Prostate gland (tissue), 2 donors: ENCODE measurements around the gene CDKN2AIPNL. TPM values are rescaled to one million over a fixed set of nuclear protein-coding genes. Genes with fewer than 3 reads are reported as not detected.

Experiments used
- DNase-seq: peaks from one replicate; pipeline ENCODE4 v3.0.0-alpha.2; 2019; ENCODE audit warnings: low spot score
- H3K27ac ChIP-seq, 2 donors: fragments of 200-600 bp; sonication (generic); 2 replicates each; pipeline ENCODE4 v1.5.1; 2017 to 2019
- H3K27me3 ChIP-seq: fragments of 200-600 bp; sonication (generic); replicated peaks from 2 replicates; pipeline ENCODE4 v1.5.1; 2019; ENCODE audit not compliant: insufficient read depth
- H3K36me3 ChIP-seq, 2 donors: fragments of 200-600 bp; sonication (generic); 1 replicate in 1 of 2; 2 replicates in 1 of 2; pipeline versions ENCODE4 v1.5.1 to v1.8.1; 2017 to 2019
- H3K4me1 ChIP-seq: fragments of 200-600 bp; sonication (generic); replicated peaks from 2 replicates; pipeline ENCODE4 v1.5.1; 2019
- H3K4me3 ChIP-seq, 2 donors: fragments of 200-600 bp; sonication (generic); 2 replicates each; pipeline ENCODE4 v1.5.1; 2017 to 2019
- H3K9me3 ChIP-seq: fragments of 200-600 bp; sonication (generic); 2 replicates; pipeline ENCODE4 v1.5.1; 2017
- POLR2A ChIP-seq: fragments of 450-650 bp; IDR thresholded peaks from one replicate; pipeline ENCODE4 v1.6.1; 2016; ENCODE audit warnings: antibody characterized with exemption, mild to moderate bottlenecking
- POLR2AphosphoS5 ChIP-seq: sonication (generic); formaldehyde crosslinking; IDR thresholded peaks from one replicate; pipeline ENCODE4 v1.6.1; 2017; ENCODE audit warnings: antibody characterized with exemption
- WGBS: methylation state at CpG from one replicate; pipeline ENCODE4 v1.1.5; 2018; 5-methylcytosine and 5-hydroxymethylcytosine counted together
- intact Hi-C: fragments of 100-400 bp; cut with DNase I; formaldehyde crosslinking; loops from one replicate; pipeline ENCODE4 v1.14.2; 2022
- total RNA-seq, 2 donors: library from RNA; depleted of rRNA; stranded (reverse); fragments of >200 nt; gene quantifications; one replicate each; pipeline ENCODE4 v1.1.0, GENCODE V29; 2016
- TF ChIP-seq, protein P1 (sequence below), 4 experiments: fragments of 200-600 bp in 2 of 4; fragments of 450-650 bp in 2 of 4; sonication (generic) in 2 of 4; IDR thresholded peaks; 1 replicate in 3 of 4; 2 replicates in 1 of 4; pipeline ENCODE4 v1.5.1; 2016 to 2019; ENCODE audit warnings: antibody characterized with exemption in 4 of 4, mild to moderate bottlenecking in 2 of 4, moderate library complexity in 2 of 4

CDKN2AIPNL gene
- total RNA-seq, 2 donors from 2014 or later, result 16.8 to 41.3 TPM

DNA sequence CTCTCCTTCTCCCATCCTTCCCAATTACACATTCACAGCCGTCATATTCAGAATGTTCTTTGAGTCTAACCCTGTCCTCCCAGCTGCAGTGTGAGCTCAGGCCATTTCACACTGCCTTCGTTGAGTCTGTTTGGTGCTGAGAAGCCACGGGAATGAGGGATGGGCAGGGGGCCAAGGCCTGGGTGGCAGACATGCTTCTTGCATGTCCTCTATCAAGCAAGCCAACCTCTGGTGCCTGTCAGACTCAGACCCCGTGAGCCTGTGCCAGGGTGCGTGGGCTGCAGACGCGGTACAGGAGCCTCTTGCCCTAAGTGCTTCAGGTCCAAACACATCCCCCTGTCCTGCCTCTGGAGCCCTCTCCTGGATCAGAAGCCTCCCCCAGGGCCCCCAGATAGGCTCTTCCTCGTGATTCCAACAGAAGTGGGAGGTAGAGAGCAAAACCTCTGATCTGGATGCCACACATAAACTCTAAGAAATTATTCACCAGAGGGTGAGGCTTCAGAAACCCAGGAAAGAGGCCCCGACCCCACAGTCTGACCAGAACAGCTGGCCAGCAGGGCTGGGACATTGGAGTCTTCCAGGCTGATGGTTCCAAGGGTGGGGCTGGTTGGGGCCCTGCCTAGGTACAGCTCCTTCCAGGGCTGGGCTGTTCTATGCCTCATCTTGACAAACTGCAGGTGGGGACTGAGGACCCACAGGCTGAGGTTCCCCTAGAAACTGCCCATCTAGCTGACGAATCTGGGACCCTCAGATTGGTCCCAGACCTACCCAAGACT lies 46.7 kb upstream of the CDKN2AIPNL start:
- peak; percentile 13 for DNase-seq
- TF ChIP-seq POLR2AphosphoS5, result no peak
- TF ChIP-seq, protein P1, sequence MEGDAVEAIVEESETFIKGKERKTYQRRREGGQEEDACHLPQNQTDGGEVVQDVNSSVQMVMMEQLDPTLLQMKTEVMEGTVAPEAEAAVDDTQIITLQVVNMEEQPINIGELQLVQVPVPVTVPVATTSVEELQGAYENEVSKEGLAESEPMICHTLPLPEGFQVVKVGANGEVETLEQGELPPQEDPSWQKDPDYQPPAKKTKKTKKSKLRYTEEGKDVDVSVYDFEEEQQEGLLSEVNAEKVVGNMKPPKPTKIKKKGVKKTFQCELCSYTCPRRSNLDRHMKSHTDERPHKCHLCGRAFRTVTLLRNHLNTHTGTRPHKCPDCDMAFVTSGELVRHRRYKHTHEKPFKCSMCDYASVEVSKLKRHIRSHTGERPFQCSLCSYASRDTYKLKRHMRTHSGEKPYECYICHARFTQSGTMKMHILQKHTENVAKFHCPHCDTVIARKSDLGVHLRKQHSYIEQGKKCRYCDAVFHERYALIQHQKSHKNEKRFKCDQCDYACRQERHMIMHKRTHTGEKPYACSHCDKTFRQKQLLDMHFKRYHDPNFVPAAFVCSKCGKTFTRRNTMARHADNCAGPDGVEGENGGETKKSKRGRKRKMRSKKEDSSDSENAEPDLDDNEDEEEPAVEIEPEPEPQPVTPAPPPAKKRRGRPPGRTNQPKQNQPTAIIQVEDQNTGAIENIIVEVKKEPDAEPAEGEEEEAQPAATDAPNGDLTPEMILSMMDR (IDR thresholded peaks at IDR 0.05), result no peak
- TF ChIP-seq POLR2A, result no peak

DNA sequence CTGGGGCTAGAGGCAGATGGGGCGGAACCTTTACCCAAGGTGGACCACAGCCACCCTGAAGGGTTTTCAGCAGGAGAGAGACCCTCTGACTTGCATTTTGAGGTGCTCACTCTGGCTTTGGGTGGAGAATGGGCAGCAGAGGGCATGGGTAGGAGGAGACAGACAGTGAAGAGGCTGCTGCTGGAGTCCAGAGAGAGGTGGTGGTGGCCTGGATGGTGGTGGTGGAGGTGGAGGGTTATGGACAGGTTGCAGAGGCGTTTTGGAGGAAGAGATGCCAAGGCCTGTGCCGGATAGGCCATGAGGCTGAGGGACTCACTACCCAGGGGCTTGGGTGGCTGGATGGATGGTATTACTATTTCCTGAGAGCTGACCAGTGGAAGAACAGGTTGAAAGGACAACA lies 46.1 kb upstream of the CDKN2AIPNL start:
- Histone ChIP-seq H3K27me3 (no peaks in the 10 kb centered on the region), H3K9me3 (no peaks in the 10 kb centered on the region), H3K4me1 (no peaks in the 10 kb centered on the region), H3K36me3 (no peaks in the 10 kb centered on the region), H3K27ac (no peak overlapping the region), H3K4me3 (no peak overlapping the region)
- TF ChIP-seq, protein P1 (IDR thresholded peaks at IDR 0.05), result no peak
- TF ChIP-seq POLR2A (no peak), POLR2AphosphoS5 (no peak)
- WGBS, result 94% methylated on average over 3 of the region's 3 CpGs
- intact Hi-C loops, result no loop called here
- DNase-seq, result no peak

More for the DNA sequence above, 46.7 kb upstream of the CDKN2AIPNL start:
- H3K27ac ChIP-seq, result no peak overlapping the region
- H3K9me3 ChIP-seq, result no peaks in the 10 kb centered on the region
- no peaks in the 10 kb centered on the region for H3K4me1 ChIP-seq
- no peaks in the 10 kb centered on the region for H3K27me3 ChIP-seq
- no peaks in the 10 kb centered on the region for H3K36me3 ChIP-seq
- intact Hi-C loops, result no loop called here
- no peak overlapping the region for H3K4me3 ChIP-seq
- 48% methylated on average over 10 of the region's 10 CpGs for WGBS

DNA sequence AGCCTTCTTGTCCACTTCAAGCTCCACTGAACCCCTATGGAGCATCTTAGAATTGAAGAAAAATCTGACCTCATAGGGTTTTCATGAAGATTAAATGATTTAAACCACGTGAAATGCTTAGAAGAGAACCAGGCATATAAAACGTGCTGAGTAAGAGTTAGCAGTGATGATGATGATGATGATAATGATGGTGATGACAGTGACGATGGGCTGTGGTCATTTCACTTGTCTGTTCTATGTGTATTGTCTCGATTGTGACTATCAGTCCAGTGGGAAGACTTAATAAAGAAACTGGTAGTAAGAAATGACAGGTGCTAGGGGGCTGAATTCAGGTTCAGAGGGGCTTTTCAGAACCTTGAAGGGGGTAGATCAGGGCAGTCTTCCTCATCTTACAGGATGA lies 45.1 kb upstream of the CDKN2AIPNL start:
- intact Hi-C loops, result no loop called here
- 85% methylated on average over 4 of the region's 4 CpGs for WGBS
- Histone ChIP-seq H3K27me3 (no peaks in the 10 kb centered on the region), H3K4me1 (no peaks in the 10 kb centered on the region), H3K27ac (no peak overlapping the region), H3K4me3 (no peak overlapping the region), H3K36me3 (no peaks in the 10 kb centered on the region), H3K9me3 (no peaks in the 10 kb centered on the region)
- no peak for DNase-seq
- TF ChIP-seq POLR2AphosphoS5 (no peak), POLR2A (no peak)
- TF ChIP-seq, protein P1 (IDR thresholded peaks at IDR 0.05), result no peak

DNA sequence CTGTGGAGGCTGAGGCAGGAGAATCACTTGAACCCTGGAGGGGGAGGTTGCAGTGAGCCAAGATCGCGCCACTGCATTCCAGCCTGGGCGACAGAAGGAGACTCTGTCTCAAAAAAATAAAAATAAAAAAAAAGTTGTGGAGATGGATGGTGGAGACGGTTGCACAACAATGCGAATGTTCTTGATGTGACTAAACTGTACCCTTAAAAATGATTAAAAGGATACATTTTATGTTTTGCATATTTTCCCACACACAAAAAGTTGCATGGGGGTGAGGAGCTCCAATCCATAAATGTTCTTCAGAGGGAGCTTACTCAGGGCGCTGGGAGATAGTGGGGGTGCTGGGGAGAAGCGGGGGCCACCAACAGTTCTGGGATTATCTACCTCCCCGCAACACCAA lies 43.8 kb upstream of the CDKN2AIPNL start:
- H3K4me1 ChIP-seq, result no peaks in the 10 kb centered on the region
- no peaks in the 10 kb centered on the region for H3K27me3 ChIP-seq
- WGBS, result 93% methylated on average over 8 of the region's 8 CpGs
- H3K4me3 ChIP-seq, result no peak overlapping the region
- no peaks in the 10 kb centered on the region for H3K36me3 ChIP-seq
- no peak for DNase-seq
- TF ChIP-seq, protein P1 (IDR thresholded peaks at IDR 0.05), result no peak
- no peak for TF ChIP-seq POLR2AphosphoS5
- TF ChIP-seq POLR2A, result no peak
- no peak overlapping the region for H3K27ac ChIP-seq
- intact Hi-C loops, result no loop called here
- H3K9me3 ChIP-seq, result no peaks in the 10 kb centered on the region

DNA sequence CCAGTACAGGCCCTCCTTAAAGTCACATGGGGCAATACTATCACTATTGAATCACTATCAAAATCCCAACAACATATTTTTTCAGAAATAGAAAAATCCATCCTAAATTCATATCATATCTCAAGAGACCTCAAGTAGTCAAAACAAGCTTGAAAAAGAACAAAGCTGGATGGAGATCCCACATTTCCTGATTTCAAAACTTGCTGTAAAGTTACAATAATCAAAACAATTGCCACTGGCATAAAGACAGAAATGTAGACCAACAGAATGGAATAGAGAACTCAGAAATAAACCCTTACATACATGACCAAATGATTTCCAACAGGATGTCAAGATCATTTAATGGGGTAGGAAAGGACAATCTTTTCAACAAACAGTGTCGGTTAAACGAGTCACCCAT lies 41.3 kb upstream of the CDKN2AIPNL start:
- intact Hi-C loops, result no loop called here
- no peaks in the 10 kb centered on the region for H3K4me1 ChIP-seq
- TF ChIP-seq POLR2AphosphoS5, result no peak
- TF ChIP-seq POLR2A, result no peak
- TF ChIP-seq, protein P1 (IDR thresholded peaks at IDR 0.05), result no peak
- DNase-seq, result no peak
- H3K36me3 ChIP-seq, result no peaks in the 10 kb centered on the region
- 81% methylated on average over 2 of the region's 2 CpGs for WGBS
- no peak overlapping the region for H3K27ac ChIP-seq
- H3K4me3 ChIP-seq, result no peak overlapping the region
- no peaks in the 10 kb centered on the region for H3K27me3 ChIP-seq
- H3K9me3 ChIP-seq, result no peaks in the 10 kb centered on the region
